Measurements from ENCODE around the gene PDGFC.
"Not testable (repeated sequence)": the region's sequence is repeated elsewhere in the genome, so short reads cannot be mapped to it uniquely, and the experiment has no call there.

Gene PDGFC

GRCh38 chr4:156875055-156875454 lies 96.5 kb downstream of the PDGFC start:
- no peaks in the 10 kb centered on the region for H3K36me3 Mint-ChIP-seq (ENCODE audit: low read depth)
- no peak overlapping the region for H3K27ac Mint-ChIP-seq
- H3K4me1 Mint-ChIP-seq (ENCODE audit: low read depth): no peaks in the 10 kb centered on the region
- H3K4me3 Mint-ChIP-seq: no peak overlapping the region
- no peaks in the 10 kb centered on the region for H3K27me3 Mint-ChIP-seq
- H3K9me3 Mint-ChIP-seq: peaks cover 4% of the 10 kb centered on the region

GRCh38 chr4:156873799-156874198 lies 97.8 kb downstream of the PDGFC start:
- no peak overlapping the region for H3K4me3 Mint-ChIP-seq
- no peaks in the 10 kb centered on the region for H3K27me3 Mint-ChIP-seq
- H3K9me3 Mint-ChIP-seq: peaks cover 4% of the 10 kb centered on the region
- no peaks in the 10 kb centered on the region for H3K4me1 Mint-ChIP-seq (ENCODE audit: low read depth)
- no peaks in the 10 kb centered on the region for H3K36me3 Mint-ChIP-seq (ENCODE audit: low read depth)
- no peak overlapping the region for H3K27ac Mint-ChIP-seq

GRCh38 chr4:156870861-156871260 lies 100.7 kb downstream of the PDGFC start:
- Mint-ChIP-seq H3K9me3 (peaks cover 4% of the 10 kb centered on the region), H3K4me1 (ENCODE audit: low read depth) (no peaks in the 10 kb centered on the region), H3K4me3 (no peak overlapping the region), H3K36me3 (ENCODE audit: low read depth) (no peaks in the 10 kb centered on the region), H3K27me3 (no peaks in the 10 kb centered on the region), H3K27ac (no peak overlapping the region)

GRCh38 chr4:156870131-156870530 lies 101.5 kb downstream of the PDGFC start:
- Mint-ChIP-seq H3K27ac (no peak overlapping the region), H3K27me3 (no peaks in the 10 kb centered on the region), H3K4me3 (no peak overlapping the region), H3K36me3 (ENCODE audit: low read depth) (no peaks in the 10 kb centered on the region), H3K4me1 (ENCODE audit: low read depth) (no peaks in the 10 kb centered on the region), H3K9me3 (peaks cover 4% of the 10 kb centered on the region)

GRCh38 chr4:156866088-156866487 lies 105.5 kb downstream of the PDGFC start:
- not testable (repeated sequence) for H3K36me3 Mint-ChIP-seq (ENCODE audit: low read depth); H3K9me3 Mint-ChIP-seq; H3K27ac Mint-ChIP-seq; H3K27me3 Mint-ChIP-seq; H3K4me3 Mint-ChIP-seq; H3K4me1 Mint-ChIP-seq (ENCODE audit: low read depth)

- Mint-ChIP-seq H3K4me1 (ENCODE audit: low read depth) (no peaks in the 10 kb centered on the region), H3K27ac (no peak overlapping the region), H3K36me3 (ENCODE audit: low read depth) (no peaks in the 10 kb centered on the region), H3K4me3 (no peak overlapping the region), H3K9me3 (no peaks in the 10 kb centered on the region), H3K27me3 (no peaks in the 10 kb centered on the region)
Measured at GRCh38 chr4:156865451-156865850, 106.1 kb downstream of the PDGFC start.

GRCh38 chr4:156858071-156858470 lies 113.5 kb downstream of the PDGFC start:
- no peak overlapping the region for H3K27ac Mint-ChIP-seq

GRCh38 chr4:156838761-156839160 lies 132.8 kb downstream of the PDGFC start:
- Mint-ChIP-seq H3K27ac (no peak overlapping the region), H3K36me3 (ENCODE audit: low read depth) (no peaks in the 10 kb centered on the region), H3K9me3 (peaks cover 31% of the 10 kb centered on the region), H3K4me1 (ENCODE audit: low read depth) (no peaks in the 10 kb centered on the region), H3K4me3 (no peak overlapping the region), H3K27me3 (no peaks in the 10 kb centered on the region)

More at GRCh38 chr4:156858071-156858470, 113.5 kb downstream of the PDGFC start:
- no peak overlapping the region for H3K4me3 Mint-ChIP-seq
- H3K4me1 Mint-ChIP-seq (ENCODE audit: low read depth): no peaks in the 10 kb centered on the region
- no peaks in the 10 kb centered on the region for H3K9me3 Mint-ChIP-seq
- H3K36me3 Mint-ChIP-seq (ENCODE audit: low read depth): no peaks in the 10 kb centered on the region
- no peaks in the 10 kb centered on the region for H3K27me3 Mint-ChIP-seq

GRCh38 chr4:156837625-156838345 lies 133.8 kb downstream of the PDGFC start:
- Mint-ChIP-seq H3K9me3 (peaks cover 29% of the 10 kb centered on the region), H3K4me3 (no peak overlapping the region), H3K27me3 (no peaks in the 10 kb centered on the region), H3K27ac (no peak overlapping the region), H3K36me3 (ENCODE audit: low read depth) (no peaks in the 10 kb centered on the region), H3K4me1 (ENCODE audit: low read depth) (no peaks in the 10 kb centered on the region)

GRCh38 chr4:156832886-156833285 lies 138.7 kb downstream of the PDGFC start:
- H3K27me3 Mint-ChIP-seq: no peaks in the 10 kb centered on the region
- H3K4me3 Mint-ChIP-seq: no peak overlapping the region
- no peak overlapping the region for H3K27ac Mint-ChIP-seq
- H3K9me3 Mint-ChIP-seq: peaks cover 9% of the 10 kb centered on the region
- no peaks in the 10 kb centered on the region for H3K4me1 Mint-ChIP-seq (ENCODE audit: low read depth)
- no peaks in the 10 kb centered on the region for H3K36me3 Mint-ChIP-seq (ENCODE audit: low read depth)

GRCh38 chr4:156830351-156830750 lies 141.2 kb downstream of the PDGFC start:
- H3K4me1 Mint-ChIP-seq (ENCODE audit: low read depth): no peaks in the 10 kb centered on the region
- H3K9me3 Mint-ChIP-seq: peaks cover 5% of the 10 kb centered on the region
- no peak overlapping the region for H3K27ac Mint-ChIP-seq
- no peaks in the 10 kb centered on the region for H3K27me3 Mint-ChIP-seq
- H3K4me3 Mint-ChIP-seq: no peak overlapping the region
- H3K36me3 Mint-ChIP-seq (ENCODE audit: low read depth): no peaks in the 10 kb centered on the region

- H3K4me3 Mint-ChIP-seq: no peak overlapping the region
- no peak overlapping the region for H3K27ac Mint-ChIP-seq
- no peaks in the 10 kb centered on the region for H3K27me3 Mint-ChIP-seq
- no peaks in the 10 kb centered on the region for H3K4me1 Mint-ChIP-seq (ENCODE audit: low read depth)
- peaks cover 5% of the 10 kb centered on the region for H3K9me3 Mint-ChIP-seq
- H3K36me3 Mint-ChIP-seq (ENCODE audit: low read depth): no peaks in the 10 kb centered on the region
Measured at GRCh38 chr4:156829201-156829873, 142.3 kb downstream of the PDGFC start.

GRCh38 chr4:156827519-156827918 lies 144.1 kb downstream of the PDGFC start:
- H3K27ac Mint-ChIP-seq: no peak overlapping the region
- no peaks in the 10 kb centered on the region for H3K36me3 Mint-ChIP-seq (ENCODE audit: low read depth)
- no peaks in the 10 kb centered on the region for H3K9me3 Mint-ChIP-seq
- H3K4me3 Mint-ChIP-seq: no peak overlapping the region
- H3K27me3 Mint-ChIP-seq: no peaks in the 10 kb centered on the region
- H3K4me1 Mint-ChIP-seq (ENCODE audit: low read depth): no peaks in the 10 kb centered on the region

GRCh38 chr4:156825074-156825473 lies 146.5 kb downstream of the PDGFC start:
- no peaks in the 10 kb centered on the region for H3K4me1 Mint-ChIP-seq (ENCODE audit: low read depth)
- H3K36me3 Mint-ChIP-seq (ENCODE audit: low read depth): no peaks in the 10 kb centered on the region
- no peak overlapping the region for H3K27ac Mint-ChIP-seq
- no peaks in the 10 kb centered on the region for H3K9me3 Mint-ChIP-seq
- no peak overlapping the region for H3K4me3 Mint-ChIP-seq
- no peaks in the 10 kb centered on the region for H3K27me3 Mint-ChIP-seq

GRCh38 chr4:156824451-156825060 lies 147.0 kb downstream of the PDGFC start:
- Mint-ChIP-seq H3K9me3 (no peaks in the 10 kb centered on the region), H3K27ac (no peak overlapping the region), H3K4me1 (ENCODE audit: low read depth) (no peaks in the 10 kb centered on the region), H3K4me3 (no peak overlapping the region), H3K36me3 (ENCODE audit: low read depth) (no peaks in the 10 kb centered on the region), H3K27me3 (no peaks in the 10 kb centered on the region)
